Adrenal gland (tissue), 5 donors: ENCODE data around the gene SLC5A6.

Source experiments
- POLR2A ChIP-seq, 2 donors: fragments of 450-650 bp; IDR thresholded peaks; one replicate each; pipeline ENCODE4 v1.6.1; 2017; ENCODE audit warnings: antibody characterized with exemption in 2 of 2, mild to moderate bottlenecking in 2 of 2, moderate library complexity in 1 of 2
- TF ChIP-seq, protein P1 (sequence below), 6 experiments: fragments of 450-650 bp in 4 of 6; fragments of 200-600 bp in 2 of 6; sonication (generic) in 1 of 6; IDR thresholded peaks; 1 replicate in 5 of 6; 2 replicates in 1 of 6; pipeline versions ENCODE4 v1.5.1 to v1.8.0; 2016 to 2021; ENCODE audit warnings: antibody characterized with exemption in 6 of 6, mild to moderate bottlenecking in 2 of 6, moderate library complexity in 1 of 6
- donor health status: DM: no; HTN: no; CAD: no.

DNA sequence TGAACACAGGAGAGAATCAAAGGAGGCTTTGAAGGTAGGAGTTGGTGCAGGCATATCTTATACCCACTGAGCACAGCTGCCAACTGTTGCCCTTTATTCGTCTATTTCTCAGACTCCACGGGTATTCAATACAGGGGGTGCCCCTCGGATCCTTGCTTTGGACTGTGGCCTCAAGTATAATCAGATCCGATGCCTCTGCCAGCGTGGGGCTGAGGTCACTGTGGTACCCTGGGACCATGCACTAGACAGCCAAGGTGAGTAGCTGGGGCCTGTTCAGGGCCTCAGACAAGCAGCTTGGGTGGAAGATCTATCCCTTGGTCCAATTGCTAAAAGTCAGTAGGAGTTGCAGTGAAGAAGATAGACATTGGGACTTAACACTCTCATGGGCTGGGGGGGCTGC, 10.3 kb upstream of the SLC5A6 start:
- TF ChIP-seq, protein P1, sequence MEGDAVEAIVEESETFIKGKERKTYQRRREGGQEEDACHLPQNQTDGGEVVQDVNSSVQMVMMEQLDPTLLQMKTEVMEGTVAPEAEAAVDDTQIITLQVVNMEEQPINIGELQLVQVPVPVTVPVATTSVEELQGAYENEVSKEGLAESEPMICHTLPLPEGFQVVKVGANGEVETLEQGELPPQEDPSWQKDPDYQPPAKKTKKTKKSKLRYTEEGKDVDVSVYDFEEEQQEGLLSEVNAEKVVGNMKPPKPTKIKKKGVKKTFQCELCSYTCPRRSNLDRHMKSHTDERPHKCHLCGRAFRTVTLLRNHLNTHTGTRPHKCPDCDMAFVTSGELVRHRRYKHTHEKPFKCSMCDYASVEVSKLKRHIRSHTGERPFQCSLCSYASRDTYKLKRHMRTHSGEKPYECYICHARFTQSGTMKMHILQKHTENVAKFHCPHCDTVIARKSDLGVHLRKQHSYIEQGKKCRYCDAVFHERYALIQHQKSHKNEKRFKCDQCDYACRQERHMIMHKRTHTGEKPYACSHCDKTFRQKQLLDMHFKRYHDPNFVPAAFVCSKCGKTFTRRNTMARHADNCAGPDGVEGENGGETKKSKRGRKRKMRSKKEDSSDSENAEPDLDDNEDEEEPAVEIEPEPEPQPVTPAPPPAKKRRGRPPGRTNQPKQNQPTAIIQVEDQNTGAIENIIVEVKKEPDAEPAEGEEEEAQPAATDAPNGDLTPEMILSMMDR (IDR thresholded peaks at IDR 0.05): no peak
- TF ChIP-seq POLR2A (IDR thresholded peaks at IDR 0.05): no peak
